Karpas-422 (cell line): ENCODE measurements around the gene ASH1L. TPM values are rescaled to one million over a fixed set of nuclear protein-coding genes. Genes with fewer than 3 reads are reported as not detected.
"Not testable (repeated sequence)": the region's sequence is repeated elsewhere in the genome, so short reads cannot be mapped to it uniquely, and the experiment has no call there.

Experiments used
- DNase-seq: peaks from one replicate; pipeline ENCODE4 v3.0.0-alpha.2; 2015
- H2AFZ ChIP-seq: fragments of 200-600 bp; sonication (generic); 2 replicates; pipeline ENCODE4 v1.6.1; 2014; ENCODE audit warnings: antibody characterized with exemption, low read length, mixed read lengths
- H3K27ac ChIP-seq: fragments of 200-600 bp; sonication (generic); 2 replicates; pipeline ENCODE4 v1.5.1; 2014; ENCODE audit warnings: mild to moderate bottlenecking, low read length, moderate library complexity
- H3K27me3 ChIP-seq: fragments of 200-600 bp; sonication (generic); 2 replicates; pipeline ENCODE4 v1.6.1; 2014; ENCODE audit warnings: low read length, mixed read lengths
- H3K36me3 ChIP-seq: fragments of 200-600 bp; sonication (generic); 2 replicates; pipeline ENCODE4 v1.6.1; 2014; ENCODE audit warnings: low read length, mixed read lengths; ENCODE audit not compliant: insufficient read depth
- H3K4me1 ChIP-seq: fragments of 200-600 bp; sonication (generic); 2 replicates; pipeline ENCODE4 v1.6.1; 2014; ENCODE audit warnings: mild to moderate bottlenecking, low read length, mixed read lengths
- H3K4me2 ChIP-seq: fragments of 200-600 bp; sonication (generic); 2 replicates; pipeline ENCODE4 v1.6.1; 2014; ENCODE audit warnings: low read length, low read depth, mild to moderate bottlenecking; ENCODE audit not compliant: poor library complexity, severe bottlenecking
- H3K4me3 ChIP-seq: fragments of 200-600 bp; sonication (generic); 2 replicates; pipeline ENCODE4 v1.5.1; 2014; ENCODE audit warnings: mild to moderate bottlenecking, antibody characterized with exemption, low read length, mixed read lengths
- H3K79me2 ChIP-seq: fragments of 200-600 bp; sonication (generic); 2 replicates; pipeline ENCODE4 v1.6.1; 2014; ENCODE audit warnings: mild to moderate bottlenecking, low read length, mixed read lengths
- H3K9ac ChIP-seq: fragments of 200-600 bp; sonication (generic); 2 replicates; pipeline ENCODE4 v1.6.0; 2014; ENCODE audit warnings: low read length
- H3K9me2 ChIP-seq: fragments of 200-600 bp; sonication (generic), shearing (Covaris generic); replicated peaks from 2 replicates; pipeline ENCODE4 v1.6.0; 2014; ENCODE audit warnings: mild to moderate bottlenecking, low read length, moderate library complexity; ENCODE audit not compliant: insufficient read depth
- H3K9me3 ChIP-seq: fragments of 300-700, 200-600 bp; sonication (generic); 2 replicates; pipeline ENCODE4 v1.6.1; 2014; ENCODE audit warnings: low read length, mixed read lengths
- H4K20me1 ChIP-seq: fragments of 200-600 bp; sonication (generic); 2 replicates; pipeline ENCODE4 v1.6.1; 2014; ENCODE audit warnings: mild to moderate bottlenecking, antibody characterized with exemption, low read length, low read depth; ENCODE audit not compliant: insufficient read depth
- total RNA-seq: library from RNA; depleted of rRNA; stranded (reverse); fragments of >200 nt; shearing (Covaris generic); gene quantifications from 2 replicates; pipeline ENCODE4 v1.2.3, GENCODE V29; 2014; ENCODE audit warnings: low replicate concordance

Gene ASH1L
- total RNA-seq, 1 experiment from 2014 or later = 45.1 TPM

DNA sequence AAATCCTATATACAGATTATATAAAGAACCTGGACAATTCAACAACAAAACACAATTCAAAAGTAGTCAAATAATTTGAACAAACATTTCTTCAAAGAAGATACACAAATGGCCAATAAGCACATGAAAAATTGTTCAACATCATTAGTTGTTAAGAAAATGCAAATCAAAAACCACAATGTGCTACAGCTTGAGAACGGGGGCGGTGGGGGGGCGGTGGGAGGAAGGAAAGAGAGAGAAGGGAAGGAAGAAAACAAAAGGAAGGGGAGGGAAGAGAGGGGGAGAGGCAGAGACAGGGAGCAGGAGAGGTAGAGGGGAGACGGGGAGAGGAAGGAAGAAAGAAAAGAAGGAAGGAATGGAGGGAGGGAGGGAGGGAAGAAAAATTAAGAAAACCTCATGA, 44.1 kb downstream of the ASH1L start:
- Histone ChIP-seq H3K4me2 (no peak overlapping the region), H2AFZ (no peak overlapping the region), H3K4me1 (peaks cover 10% of the 10 kb centered on the region), H3K36me3 (no peaks in the 10 kb centered on the region; the same call in none of the 2 replicates), H3K9ac (no peak overlapping the region), H3K4me3 (no peak overlapping the region), H4K20me1 (peaks cover under 1% of the 10 kb centered on the region; the same call in 1 of the 2 replicates), H3K9me2 (no peaks in the 10 kb centered on the region), H3K27me3 (no peaks in the 10 kb centered on the region), H3K27ac (no peak overlapping the region), H3K9me3 (no peaks in the 10 kb centered on the region), H3K79me2 (peaks cover 93% of the 10 kb centered on the region)
- no peak for DNase-seq

- Histone ChIP-seq H2AFZ (no peak overlapping the region), H3K9ac (no peak overlapping the region), H4K20me1 (no peaks in the 10 kb centered on the region), H3K79me2 (peaks cover 94% of the 10 kb centered on the region), H3K9me2 (no peaks in the 10 kb centered on the region), H3K4me2 (no peak overlapping the region), H3K4me1 (peaks cover 23% of the 10 kb centered on the region), H3K27ac (no peak overlapping the region), H3K27me3 (no peaks in the 10 kb centered on the region), H3K36me3 (no peaks in the 10 kb centered on the region; the same call in 1 of the 2 replicates), H3K4me3 (no peak overlapping the region), H3K9me3 (no peaks in the 10 kb centered on the region)
- no peak for DNase-seq
Observed at GRCh38 chr1:155514582-155515187, 47.9 kb downstream of the ASH1L start.

GRCh38 chr1:155513300-155513916, 49.2 kb downstream of the ASH1L start:
- Histone ChIP-seq H3K9me2 (no peaks in the 10 kb centered on the region), H3K79me2 (peaks cover 96% of the 10 kb centered on the region), H3K4me3 (no peak overlapping the region), H4K20me1 (no peaks in the 10 kb centered on the region), H3K4me1 (peaks cover 28% of the 10 kb centered on the region), H3K27me3 (no peaks in the 10 kb centered on the region), H3K9me3 (no peaks in the 10 kb centered on the region), H3K9ac (no peak overlapping the region), H3K36me3 (no peaks in the 10 kb centered on the region; the same call in 1 of the 2 replicates), H2AFZ (no peak overlapping the region), H3K27ac (no peak overlapping the region), H3K4me2 (no peak overlapping the region)
- DNase-seq = no peak

- not testable (repeated sequence) for H3K9ac ChIP-seq, H3K4me3 ChIP-seq, H3K36me3 ChIP-seq, DNase-seq, H3K9me3 ChIP-seq, H2AFZ ChIP-seq, H3K9me2 ChIP-seq, H4K20me1 ChIP-seq, H3K27me3 ChIP-seq
- H3K79me2 ChIP-seq = peaks cover 97% of the 10 kb centered on the region
- H3K4me1 ChIP-seq = peaks cover 40% of the 10 kb centered on the region
- H3K4me2 ChIP-seq = peak overlapping the region; percentile 21
- H3K27ac ChIP-seq = peak overlapping the region; percentile 58
Observed at GRCh38 chr1:155511385-155511784, 51.2 kb downstream of the ASH1L start.

DNA sequence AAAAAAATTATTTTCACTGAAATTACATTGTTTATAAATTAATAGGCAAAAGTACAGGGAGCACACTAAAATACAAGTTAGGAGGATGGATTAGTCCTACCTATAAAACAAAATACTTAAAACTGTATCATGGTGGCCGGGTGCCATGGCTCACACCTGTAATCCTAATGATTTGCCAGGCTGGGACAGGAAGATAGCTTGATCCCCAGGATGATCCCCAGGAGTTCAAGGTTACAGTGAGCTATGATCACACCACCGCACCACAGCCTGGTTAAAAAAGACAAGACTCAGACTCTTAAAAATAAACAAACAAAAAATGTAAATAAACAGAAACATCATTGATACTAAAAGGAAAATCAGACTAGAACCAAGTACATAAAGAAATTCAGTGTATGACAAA, 53.5 kb downstream of the ASH1L start:
- peaks cover 93% of the 10 kb centered on the region for H3K79me2 ChIP-seq
- no peak overlapping the region for H3K9ac ChIP-seq

GRCh38 chr1:155507945-155508344, 54.7 kb downstream of the ASH1L start:
- H3K9ac ChIP-seq = no peak overlapping the region
- no peaks in the 10 kb centered on the region for H4K20me1 ChIP-seq
- no peaks in the 10 kb centered on the region for H3K27me3 ChIP-seq
- peak overlapping the region; percentile 57 for H3K27ac ChIP-seq
- H3K4me3 ChIP-seq = no peak overlapping the region
- H3K79me2 ChIP-seq = peaks cover 93% of the 10 kb centered on the region
- H3K4me2 ChIP-seq = peak overlapping the region; percentile 24
- H2AFZ ChIP-seq = no peak overlapping the region
- H3K9me2 ChIP-seq = no peaks in the 10 kb centered on the region
- H3K4me1 ChIP-seq = peaks cover 65% of the 10 kb centered on the region
- no peaks in the 10 kb centered on the region for H3K36me3 ChIP-seq
- H3K9me3 ChIP-seq = no peaks in the 10 kb centered on the region
- no peak for DNase-seq

More for the DNA sequence above, 53.5 kb downstream of the ASH1L start:
- Histone ChIP-seq H3K36me3 (no peaks in the 10 kb centered on the region), H3K27ac (peak overlapping the region; percentile 57; the same call in 1 of the 2 replicates), H3K4me3 (no peak overlapping the region), H3K27me3 (no peaks in the 10 kb centered on the region), H3K4me1 (peaks cover 54% of the 10 kb centered on the region), H2AFZ (no peak overlapping the region), H3K9me2 (no peaks in the 10 kb centered on the region), H3K9me3 (no peaks in the 10 kb centered on the region), H3K4me2 (no peak overlapping the region), H4K20me1 (no peaks in the 10 kb centered on the region)
- DNase-seq = no peak

DNA sequence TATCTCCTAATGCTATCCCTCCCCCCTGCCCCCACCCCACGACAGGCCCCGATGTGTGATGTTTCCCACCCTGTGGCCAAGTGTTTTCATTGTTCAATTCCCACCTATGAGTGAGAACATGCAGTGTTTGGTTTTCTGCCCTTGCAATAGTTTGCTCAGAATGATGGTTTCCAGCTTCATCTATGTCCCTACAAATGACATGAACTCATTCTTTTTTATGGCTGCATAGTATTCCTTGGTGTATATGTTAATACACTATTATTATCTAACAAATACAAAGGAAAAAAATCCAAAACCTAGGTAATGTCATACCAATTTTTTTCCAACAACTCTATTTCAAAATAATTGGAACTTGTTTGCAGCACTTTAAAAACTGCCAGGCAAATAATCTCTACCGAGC, 56.6 kb downstream of the ASH1L start:
- not testable (repeated sequence) for H3K9ac ChIP-seq, H3K4me2 ChIP-seq, H3K27ac ChIP-seq, H4K20me1 ChIP-seq, H2AFZ ChIP-seq, H3K9me2 ChIP-seq, DNase-seq, H3K36me3 ChIP-seq, H3K27me3 ChIP-seq, H3K9me3 ChIP-seq, H3K4me3 ChIP-seq
- H3K79me2 ChIP-seq = peaks cover 94% of the 10 kb centered on the region
- H3K4me1 ChIP-seq = peaks cover 71% of the 10 kb centered on the region

DNA sequence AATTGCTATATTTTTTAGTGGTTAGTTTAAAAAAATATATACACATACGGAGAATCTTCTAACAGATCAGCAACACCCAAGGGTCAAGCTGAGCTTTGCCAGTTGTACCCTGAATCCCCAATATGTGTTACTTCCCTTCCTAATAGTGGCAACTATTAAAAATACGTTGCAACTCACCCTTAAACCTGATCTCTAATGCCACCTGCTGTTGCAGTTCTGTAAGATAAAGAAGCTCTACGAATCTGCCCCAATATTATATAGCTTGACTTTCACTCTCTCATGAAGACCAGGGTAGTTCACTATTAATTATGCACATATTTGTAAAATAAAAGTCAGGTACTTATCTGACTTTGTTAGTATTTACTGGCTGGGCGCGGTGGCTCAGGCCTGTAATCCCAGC, 58.4 kb downstream of the ASH1L start:
- Histone ChIP-seq H3K4me2 (peak overlapping the region; percentile 50), H3K27me3 (no peaks in the 10 kb centered on the region), H4K20me1 (no peaks in the 10 kb centered on the region), H3K4me1 (peaks cover 78% of the 10 kb centered on the region), H3K79me2 (peaks cover 84% of the 10 kb centered on the region), H3K9ac (peak overlapping the region; percentile 23; the same call in 1 of the 2 replicates), H2AFZ (no peak overlapping the region), H3K9me3 (no peaks in the 10 kb centered on the region), H3K9me2 (no peaks in the 10 kb centered on the region), H3K36me3 (no peaks in the 10 kb centered on the region), H3K27ac (peak overlapping the region; percentile 82), H3K4me3 (peak overlapping the region; percentile 14; the same call in 1 of the 2 replicates)
- peak; percentile 87 for DNase-seq
